Keratinocyte (primary cell): ENCODE data around the gene ZNF516. TPM values are rescaled to one million over a fixed set of nuclear protein-coding genes. Genes with fewer than 3 reads are reported as not detected.

Experiments
- DNase-seq: peaks from one replicate; pipeline ENCODE4 v3.0.0-alpha.2; 2011; ENCODE audit warnings: low read depth, missing footprints, low spot score
- FAIRE-seq: peaks from 2 replicates; lab custom pipeline; 2011; peaks lifted over from hg19 to GRCh38; lab: Jason Lieb, UNC
- H2AFZ ChIP-seq: 2 replicates; pipeline ENCODE4 v1.6.0; 2012; ENCODE audit warnings: low read length, control low read depth, inconsistent platforms; ENCODE audit not compliant: control insufficient read depth
- H3K27ac ChIP-seq: 2 replicates; pipeline ENCODE4 v1.5.1; 2011; ENCODE audit warnings: low read length; ENCODE audit not compliant: control insufficient read depth, insufficient read depth
- H3K27me3 ChIP-seq: 3 replicates; pipeline ENCODE4 v1.6.0; 2011; ENCODE audit warnings: low read length; ENCODE audit not compliant: control insufficient read depth, insufficient read depth; ENCODE audit errors: extremely low read depth
- H3K36me3 ChIP-seq, 2 experiments: 2 replicates in 1 of 2; 3 replicates in 1 of 2; pipeline ENCODE4 v1.5.1; 2011; ENCODE audit warnings: low read length in 2 of 2, mild to moderate bottlenecking in 1 of 2; ENCODE audit not compliant: control insufficient read depth in 2 of 2, insufficient read depth in 2 of 2; ENCODE audit errors: extremely low read depth in 1 of 2
- H3K4me1 ChIP-seq: 3 replicates; pipeline ENCODE4 v1.5.1; 2011; ENCODE audit warnings: low read length; ENCODE audit not compliant: control insufficient read depth, insufficient read depth; ENCODE audit errors: extremely low read depth
- H3K4me2 ChIP-seq: 3 replicates; pipeline ENCODE4 v1.6.0; 2011; ENCODE audit warnings: low read depth, low read length; ENCODE audit not compliant: control insufficient read depth, insufficient read depth; ENCODE audit errors: extremely low read depth
- H3K4me3 ChIP-seq, 3 experiments: fragments of 200-600 bp in 1 of 3; sonication (generic) in 1 of 3; 2 replicates in 2 of 3; 3 replicates in 1 of 3; pipeline ENCODE4 v1.5.1; 2011 to 2016; ENCODE audit warnings: low read length in 3 of 3, mild to moderate bottlenecking in 3 of 3, control low read depth in 2 of 3, inconsistent platforms in 1 of 3, low read depth in 1 of 3, mixed read lengths in 1 of 3, mixed run types in 1 of 3, moderate library complexity in 1 of 3; ENCODE audit not compliant: control insufficient read depth in 2 of 3, insufficient read depth in 2 of 3; ENCODE audit errors: extremely low read depth in 1 of 3
- H3K79me2 ChIP-seq: 2 replicates; pipeline ENCODE4 v1.6.0; 2012; ENCODE audit warnings: low read length; ENCODE audit not compliant: control insufficient read depth, insufficient read depth
- H3K9ac ChIP-seq: 3 replicates; pipeline ENCODE4 v1.6.0; 2011; ENCODE audit warnings: low read length; ENCODE audit not compliant: control insufficient read depth, insufficient read depth; ENCODE audit errors: extremely low read depth
- H3K9me1 ChIP-seq: 3 replicates; pipeline ENCODE4 v1.6.0; 2011; ENCODE audit warnings: low read length; ENCODE audit not compliant: control insufficient read depth, insufficient read depth; ENCODE audit errors: extremely low read depth
- H3K9me3 ChIP-seq: 2 replicates; pipeline ENCODE4 v1.5.1; 2012; ENCODE audit warnings: low read depth, low read length; ENCODE audit not compliant: control insufficient read depth
- H4K20me1 ChIP-seq: 3 replicates; pipeline ENCODE4 v1.6.0; 2011; ENCODE audit warnings: low read length; ENCODE audit not compliant: control insufficient read depth, insufficient read depth; ENCODE audit errors: extremely low read depth
- CTCF ChIP-seq, 3 experiments: IDR thresholded peaks in 1 of 3; conservative IDR thresholded peaks in 1 of 3; optimal IDR thresholded peaks in 1 of 3; 2 replicates in 2 of 3; 3 replicates in 1 of 3; pipeline versions ENCODE3 to v1.5.1; 2011; ENCODE audit warnings: low read length in 3 of 3, mild to moderate bottlenecking in 3 of 3, moderate library complexity in 2 of 3, control low read depth in 1 of 3, inconsistent platforms in 1 of 3; ENCODE audit not compliant: insufficient read depth in 2 of 3; ENCODE audit errors: extremely low read depth in 1 of 3
- EZH2 ChIP-seq: IDR thresholded peaks from one replicate; pipeline ENCODE4 v1.6.1; 2012; ENCODE audit warnings: inconsistent platforms, mild to moderate bottlenecking, low read length, moderate library complexity
- dilution Hi-C: fragments of 300-500 bp; cut with MboI; formaldehyde crosslinking; loops from one replicate; pipeline ENCODE4 v1.7.0; 2020; ENCODE audit warnings: low sequenced_read_pairs; ENCODE audit not compliant: extremely low pct_ligation_motif_present
- polyA plus RNA-seq, 5 experiments: library from polyadenylated mRNA; depleted of rRNA in 3 of 5; stranded (reverse) in 3 of 5; stranded (forward) in 1 of 5; unstranded in 1 of 5; fragments of >200 nt; gene quantifications; 1 replicate in 1 of 5; 2 replicates in 3 of 5; 3 replicates in 1 of 5; pipeline versions ENCODE4 v1.2.1 to v1.2.3, GENCODE V29; 2011 to 2012; ENCODE audit warnings: missing spikeins in 2 of 5, low read depth in 1 of 5, low replicate concordance in 1 of 5

The ZNF516 gene
- polyA plus RNA-seq, 1 donor (not counting 4 experiments of a cell fraction or from before 2014, with no cell fraction given) = 9.3 TPM

- Histone ChIP-seq H3K79me2 (peaks cover 80% of the 10 kb centered on the region), H3K4me2 (no peak overlapping the region), H3K9me3 (no peaks in the 10 kb centered on the region), H3K9me1 (no peaks in the 10 kb centered on the region), H4K20me1 (peaks cover 16% of the 10 kb centered on the region), H3K27me3 (no peaks in the 10 kb centered on the region), H3K4me1 (peaks cover 5% of the 10 kb centered on the region), H3K4me3 (no peak overlapping the region), H3K27ac (no peak overlapping the region), H3K9ac (no peak overlapping the region), H2AFZ (no peak overlapping the region), H3K36me3 (peaks cover 5 to 15% of the 10 kb centered on the region in 2 experiments)
- FAIRE-seq = no peak
- dilution Hi-C loops = no loop called here
- no peak for DNase-seq
- TF ChIP-seq EZH2 = no peak
Observed at GRCh38 chr18:76430636-76431035, 64.4 kb downstream of the ZNF516 start.

- no peak for FAIRE-seq
- H4K20me1 ChIP-seq = peaks cover 21% of the 10 kb centered on the region
- dilution Hi-C loops = no loop called here
- H3K27me3 ChIP-seq = no peaks in the 10 kb centered on the region
- no peak overlapping the region for H3K27ac ChIP-seq
- no peak overlapping the region for H3K9ac ChIP-seq
- no peaks in the 10 kb centered on the region for H3K9me1 ChIP-seq
- H3K36me3 ChIP-seq = peaks cover 5 to 13% of the 10 kb centered on the region in 2 experiments
- H3K4me1 ChIP-seq = peaks cover 5% of the 10 kb centered on the region
- H2AFZ ChIP-seq = no peak overlapping the region
- no peak overlapping the region for H3K4me3 ChIP-seq
- TF ChIP-seq CTCF (optimal IDR thresholded peaks at IDR 0.05 in 1 of 3, IDR thresholded peaks at IDR 0.05 in 1 of 3, conservative IDR thresholded peaks at IDR 0.05 in 1 of 3; ENCODE audit: extremely low read depth in 1 of 3, insufficient read depth in 2 of 3, low read length in 3 of 3) (no peak), EZH2 (no peak)
- H3K4me2 ChIP-seq = no peak overlapping the region
- no peaks in the 10 kb centered on the region for H3K9me3 ChIP-seq
- no peak for DNase-seq
- H3K79me2 ChIP-seq = peaks cover 79% of the 10 kb centered on the region
Observed at GRCh38 chr18:76429262-76430126, 65.5 kb downstream of the ZNF516 start.
